SU-DHL-6 (cell line): ENCODE results near the gene DNMT3A.
"Not testable (repeated sequence)": the region's sequence is repeated elsewhere in the genome, so short reads cannot be mapped to it uniquely, and the experiment has no call there.

Experiments
- H2AFZ ChIP-seq: fragments of 200-600 bp; sonication (generic); 2 replicates; pipeline ENCODE4 v1.6.1; 2014; ENCODE audit warnings: low read depth, mild to moderate bottlenecking, moderate library complexity, mixed read lengths, antibody characterized with exemption, low read length; ENCODE audit not compliant: severe bottlenecking
- H3F3A ChIP-seq: fragments of 200-600 bp; shearing (Covaris generic); 2 replicates; pipeline ENCODE4 v1.6.0; 2016; ENCODE audit warnings: antibody characterized with exemption, mild to moderate bottlenecking; ENCODE audit not compliant: insufficient read depth
- H3K27ac ChIP-seq: fragments of 200-600 bp; sonication (generic); 2 replicates; pipeline ENCODE4 v1.5.1; 2016; ENCODE audit warnings: low read depth, mild to moderate bottlenecking, low read length, moderate library complexity, mixed read lengths
- H3K27me3 ChIP-seq: fragments of 200-600 bp; sonication (generic), shearing (Covaris generic); 2 replicates; pipeline ENCODE4 v1.6.0; 2014; ENCODE audit warnings: mild to moderate bottlenecking, low read length
- H3K36me3 ChIP-seq: fragments of 200-600 bp; sonication (generic); 2 replicates; pipeline ENCODE4 v1.6.1; 2014; ENCODE audit warnings: mild to moderate bottlenecking, low read length, mixed read lengths
- H3K4me2 ChIP-seq: fragments of 300-600, 200-600 bp; shearing (Covaris generic), sonication (generic); 2 replicates; pipeline ENCODE4 v1.6.0; 2014; ENCODE audit warnings: low read length, low read depth, mild to moderate bottlenecking; ENCODE audit not compliant: poor library complexity, severe bottlenecking
- H3K4me3 ChIP-seq: fragments of 200-600 bp; sonication (generic); 2 replicates; pipeline ENCODE4 v1.5.1; 2014; ENCODE audit warnings: antibody characterized with exemption, low read length, mild to moderate bottlenecking, mixed read lengths; ENCODE audit not compliant: insufficient read depth, poor library complexity, severe bottlenecking
- H3K79me2 ChIP-seq: fragments of 200-600 bp; sonication (generic); 2 replicates; pipeline ENCODE4 v1.6.1; 2014; ENCODE audit warnings: mild to moderate bottlenecking, low read length, moderate library complexity; ENCODE audit not compliant: insufficient read depth
- H3K9ac ChIP-seq: fragments of 200-600 bp; sonication (generic); 2 replicates; pipeline ENCODE4 v1.7.0; 2014; ENCODE audit warnings: mild to moderate bottlenecking, low read length
- H3K9me2 ChIP-seq: fragments of 200-600 bp; sonication (generic); replicated peaks from 2 replicates; pipeline ENCODE4 v1.6.1; 2014; ENCODE audit warnings: low read length; ENCODE audit not compliant: insufficient read depth
- H3K9me3 ChIP-seq: fragments of 200-600 bp; sonication (generic); 2 replicates; pipeline ENCODE4 v1.6.1; 2014; ENCODE audit warnings: low read length, mixed read lengths; ENCODE audit not compliant: insufficient read depth
- H4K20me1 ChIP-seq: fragments of 200-600 bp; sonication (generic); 2 replicates; pipeline ENCODE4 v1.6.1; 2014; ENCODE audit warnings: low read depth, mild to moderate bottlenecking, antibody characterized with exemption, low read length, moderate library complexity, mixed read lengths
- CTCF ChIP-seq: fragments of 200-600 bp; sonication (generic); IDR thresholded peaks from one replicate; pipeline ENCODE4 v1.5.1; 2017; ENCODE audit warnings: antibody characterized with exemption, mild to moderate bottlenecking, low read length, moderate library complexity; ENCODE audit not compliant: insufficient read depth, poor library complexity, severe bottlenecking
- EZH2phosphoT487 ChIP-seq: fragments of 200-600 bp; sonication (generic), shearing (Covaris generic); conservative IDR thresholded peaks from 2 replicates; pipeline ENCODE4 v1.6.1; 2018; ENCODE audit warnings: mild to moderate bottlenecking, antibody characterized with exemption, low read length, moderate library complexity, mixed read lengths

DNMT3A gene

GRCh38 chr2:25215948-25216679 is 125.6 kb downstream of the DNMT3A start:
- Histone ChIP-seq H3K36me3 (no peaks in the 10 kb centered on the region), H4K20me1 (no peaks in the 10 kb centered on the region), H3K9me3 (no peaks in the 10 kb centered on the region), H3K9ac (peak overlapping the region; percentile 35; the same call in 1 of the 2 replicates), H3F3A (peaks cover 13% of the 10 kb centered on the region; the same call in 1 of the 2 replicates), H3K4me3 (peak overlapping the region; percentile 55), H3K27me3 (no peaks in the 10 kb centered on the region), H3K27ac (no peak overlapping the region), H3K9me2 (no peaks in the 10 kb centered on the region), H3K79me2 (no peaks in the 10 kb centered on the region), H2AFZ (peak overlapping the region; percentile 73), H3K4me2 (peak overlapping the region; percentile 76)
- peak; percentile 92; the same call in 1 of the 2 replicates for TF ChIP-seq EZH2phosphoT487
- no peak for TF ChIP-seq CTCF

GRCh38 chr2:25215232-25215631 is 126.5 kb downstream of the DNMT3A start:
- H3K4me2 ChIP-seq = no peak overlapping the region
- no peaks in the 10 kb centered on the region for H3K9me3 ChIP-seq
- no peaks in the 10 kb centered on the region for H3K36me3 ChIP-seq
- H2AFZ ChIP-seq = no peak overlapping the region
- no peaks in the 10 kb centered on the region for H3K27me3 ChIP-seq
- H3K27ac ChIP-seq = no peak overlapping the region
- H3K9me2 ChIP-seq = no peaks in the 10 kb centered on the region
- H3K4me3 ChIP-seq = no peak overlapping the region
- H3K79me2 ChIP-seq = no peaks in the 10 kb centered on the region
- no peak for TF ChIP-seq EZH2phosphoT487
- no peak for TF ChIP-seq CTCF
- H3F3A ChIP-seq = peaks cover 16% of the 10 kb centered on the region; the same call in 1 of the 2 replicates
- no peak overlapping the region for H3K9ac ChIP-seq
- H4K20me1 ChIP-seq = no peaks in the 10 kb centered on the region

GRCh38 chr2:25213229-25213628 is 128.5 kb downstream of the DNMT3A start:
- Histone ChIP-seq H3K9ac (no peak overlapping the region), H3K4me3 (no peak overlapping the region), H3K9me3 (no peaks in the 10 kb centered on the region), H3K9me2 (no peaks in the 10 kb centered on the region), H3K79me2 (no peaks in the 10 kb centered on the region), H3K4me2 (no peak overlapping the region), H3F3A (peaks cover 22% of the 10 kb centered on the region; the same call in 1 of the 2 replicates), H2AFZ (no peak overlapping the region), H3K27me3 (no peaks in the 10 kb centered on the region), H3K27ac (no peak overlapping the region), H4K20me1 (no peaks in the 10 kb centered on the region), H3K36me3 (no peaks in the 10 kb centered on the region)
- TF ChIP-seq EZH2phosphoT487 (no peak), CTCF (no peak)

- H3K27me3 ChIP-seq, H3K4me2 ChIP-seq, H3K79me2 ChIP-seq, H3K9ac ChIP-seq, H3K9me2 ChIP-seq, H4K20me1 ChIP-seq, H3K4me3 ChIP-seq, H3K36me3 ChIP-seq, H3K27ac ChIP-seq, H3K9me3 ChIP-seq, H2AFZ ChIP-seq: not testable (repeated sequence)
- H3F3A ChIP-seq = peaks cover 22% of the 10 kb centered on the region; the same call in 1 of the 2 replicates
These were observed 130.8 kb downstream of the DNMT3A start for GRCh38 chr2:25210923-25211322.
